IMR-90 (cell line): ENCODE measurements around the gene DOK3. TPM values are rescaled to one million over a fixed set of nuclear protein-coding genes. Genes with fewer than 3 reads are reported as not detected.

ENCODE experiments used
- ELK1 ChIP-seq: fragments of 150-350 bp; IDR thresholded peaks from 2 replicates; pipeline ENCODE4 v1.6.1; 2016; ENCODE audit warnings: low read depth, mild to moderate bottlenecking, low read length, moderate library complexity, borderline replicate concordance
- MXI1 ChIP-seq: IDR thresholded peaks from 2 replicates; pipeline ENCODE4 v1.6.1; 2012; ENCODE audit warnings: low read depth, mild to moderate bottlenecking, low read length, moderate library complexity, borderline replicate concordance
- polyA plus RNA-seq, 3 experiments: library from polyadenylated mRNA; depleted of rRNA; stranded (reverse); fragments of >200 nt; gene quantifications; 2 replicates each; pipeline ENCODE4 v1.2.3, GENCODE V29; 2012; ENCODE audit warnings: low replicate concordance in 1 of 3
- total RNA-seq: library from RNA; depleted of rRNA; stranded (reverse); fragments of >200 nt; gene quantifications from 2 replicates; pipeline ENCODE4 v1.2.3, GENCODE V29; 2012

The DOK3 gene
- total and polyA plus RNA-seq, 2 of the 4 experiments (the other 2 are of a cell fraction) = 0.54 to 3.9 TPM

GRCh38 chr5:177478711-177479646 is 30.6 kb downstream of the DOK3 start (continued):
- TF ChIP-seq ELK1 (no peak), MXI1 (no peak)
